ENCODE measurements around the gene BABAM2.
A peak's percentile ranks its signal among the peaks of the same experiment; 100 is the strongest.
"Not testable (repeated sequence)": the region's sequence is repeated elsewhere in the genome, so short reads cannot be mapped to it uniquely, and the experiment has no call there.

BABAM2 gene

GRCh38 chr2:27890146-27890923 is at the start of gene BABAM2, which contains the start of gene RBKS:
TSS of gene BABAM2 (plus strand) at chr2:27890729. CDS start at chr2:27894557, 3,828 bp downstream.
TSS of gene RBKS (minus strand) at chr2:27890387. CDS start at chr2:27890345, 42 bp downstream.
- peak; percentile 80 for DNase-seq (ENCODE audit: low read depth in 1 of 2, low spot score in 1 of 2)

- no peak for DNase-seq (ENCODE audit: low read depth in 1 of 2, low spot score in 1 of 2)
These were observed 47.6 kb upstream of the BABAM2 start for GRCh38 chr2:27842894-27843293.

GRCh38 chr2:27843992-27844391 is 46.5 kb upstream of the BABAM2 start:
- DNase-seq (ENCODE audit: low read depth in 1 of 2, low spot score in 1 of 2): no peak

GRCh38 chr2:27844821-27845255 is 45.7 kb upstream of the BABAM2 start:
- DNase-seq (ENCODE audit: low read depth in 1 of 2, low spot score in 1 of 2): no peak

DNA sequence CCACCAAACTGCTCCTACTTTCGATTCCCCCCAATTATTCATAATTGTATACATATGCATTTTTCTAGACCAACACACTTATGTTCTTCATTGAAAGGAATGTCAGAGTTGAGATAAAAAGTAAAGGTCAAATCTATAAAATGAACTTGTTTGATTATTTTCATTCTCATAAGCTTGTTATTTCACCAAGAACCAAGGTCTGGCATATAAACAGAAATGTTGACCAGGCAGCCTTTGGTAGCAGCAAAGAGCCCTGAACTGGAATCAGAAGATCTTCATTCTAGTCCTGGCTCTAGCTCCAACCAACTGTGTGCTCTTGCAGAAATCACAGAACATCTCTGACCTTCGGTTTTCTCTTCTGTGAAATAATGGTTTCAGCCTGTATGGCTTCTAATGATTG is 43.2 kb upstream of the BABAM2 start:
- DNase-seq (ENCODE audit: low read depth in 1 of 2, low spot score in 1 of 2): no peak

GRCh38 chr2:27849558-27850205 is 40.8 kb upstream of the BABAM2 start:
- no peak for DNase-seq (ENCODE audit: low read depth in 1 of 2, low spot score in 1 of 2)

- no peak for DNase-seq (ENCODE audit: low read depth in 1 of 2, low spot score in 1 of 2)
These were observed 37.8 kb upstream of the BABAM2 start for GRCh38 chr2:27852691-27853090.

GRCh38 chr2:27854229-27854862 is 36.2 kb upstream of the BABAM2 start:
- DNase-seq (ENCODE audit: low read depth in 1 of 2, low spot score in 1 of 2): no peak

DNA sequence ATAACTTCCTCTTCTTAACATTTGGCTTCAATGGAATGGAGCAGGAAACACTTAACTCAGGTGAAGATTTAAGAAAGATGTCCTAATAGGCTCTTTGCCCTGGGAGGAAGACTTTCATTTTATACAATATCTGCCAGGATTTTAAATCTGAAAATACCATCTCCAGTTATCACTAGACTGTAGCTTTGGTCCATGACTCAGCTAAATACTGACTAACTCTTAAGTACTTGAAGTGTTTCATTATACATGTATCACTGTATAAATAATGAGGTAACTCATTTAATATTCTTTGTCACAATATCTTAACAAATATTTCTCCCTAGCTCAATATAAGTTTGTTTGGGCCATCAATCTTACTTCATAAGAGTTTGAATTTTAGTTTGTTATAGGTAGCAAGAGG is 35.1 kb upstream of the BABAM2 start:
- no peak for DNase-seq (ENCODE audit: low read depth in 1 of 2, low spot score in 1 of 2)

GRCh38 chr2:27856386-27856785 is 34.1 kb upstream of the BABAM2 start:
- no peak for DNase-seq (ENCODE audit: low read depth in 1 of 2, low spot score in 1 of 2)

DNA sequence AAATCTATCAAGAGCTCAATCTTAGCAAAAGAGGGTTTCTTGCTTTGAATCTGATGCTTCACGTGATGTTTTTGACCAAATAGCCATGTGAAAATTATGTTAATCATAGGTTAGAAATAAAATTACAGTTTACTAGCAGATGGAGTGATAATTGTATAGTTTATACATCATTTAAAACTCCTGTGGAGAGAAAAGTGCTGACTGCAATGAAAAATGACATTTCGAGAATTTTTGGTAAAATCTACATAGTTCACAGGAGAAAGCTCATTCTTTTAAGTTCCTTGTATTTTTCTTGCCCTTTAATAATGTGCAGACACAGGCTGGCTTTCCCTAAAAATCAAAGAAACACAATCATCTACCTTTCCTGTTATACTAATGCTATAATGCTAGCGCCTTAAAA is 33.6 kb upstream of the BABAM2 start:
- DNase-seq (ENCODE audit: low read depth in 1 of 2, low spot score in 1 of 2): no peak

GRCh38 chr2:27857417-27858172 is 32.9 kb upstream of the BABAM2 start:
- peak in 1 of 2 donors; percentile 1 for DNase-seq (ENCODE audit: low read depth in 1 of 2, low spot score in 1 of 2)

DNA sequence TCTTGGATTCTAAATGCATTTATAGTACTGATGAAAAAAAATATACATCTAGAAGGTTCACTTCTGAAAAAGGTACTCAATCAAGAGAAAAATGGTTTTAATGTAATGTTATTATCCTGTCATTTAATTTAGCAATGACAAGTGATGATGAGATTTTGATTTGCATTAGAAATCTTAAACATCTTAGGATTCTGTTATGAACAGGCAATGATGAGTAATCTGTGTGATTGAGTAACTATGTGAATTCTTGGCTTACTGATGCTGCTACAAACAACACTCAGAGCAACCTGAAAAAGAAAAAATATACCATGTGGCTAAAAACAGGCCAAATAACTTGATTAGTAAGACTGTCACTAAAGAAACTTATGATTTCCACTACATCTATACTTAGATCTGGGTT is 30.4 kb upstream of the BABAM2 start:
- DNase-seq (ENCODE audit: low read depth in 1 of 2, low spot score in 1 of 2): no peak

- no peak for DNase-seq (ENCODE audit: low read depth in 1 of 2, low spot score in 1 of 2)
These were observed 27.4 kb upstream of the BABAM2 start for GRCh38 chr2:27863146-27863545.

- DNase-seq (ENCODE audit: low read depth in 1 of 2, low spot score in 1 of 2): not testable (repeated sequence)
These were observed 26.6 kb upstream of the BABAM2 start for GRCh38 chr2:27863955-27864354.

GRCh38 chr2:27866237-27866636 is 24.3 kb upstream of the BABAM2 start:
- no peak for DNase-seq (ENCODE audit: low read depth in 1 of 2, low spot score in 1 of 2)

DNA sequence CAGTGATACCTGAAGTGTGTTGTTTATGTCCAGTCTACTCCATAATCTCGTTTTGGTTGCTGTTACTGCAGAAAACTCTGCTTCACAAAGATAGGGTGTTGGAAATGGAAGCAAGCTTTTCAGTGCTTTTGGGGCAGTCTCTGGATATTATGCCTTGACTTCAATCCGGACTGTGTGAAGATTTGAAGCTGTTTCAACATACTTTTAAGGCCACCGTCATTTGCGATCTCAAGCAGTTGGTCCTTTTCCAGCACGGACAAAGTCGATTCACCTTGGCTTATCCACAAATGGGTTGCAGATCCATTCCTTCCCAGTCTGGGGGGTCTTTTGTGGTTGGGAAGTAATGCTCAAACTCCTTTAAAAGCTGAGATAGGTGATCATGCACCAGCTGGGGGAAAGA is 20.8 kb upstream of the BABAM2 start:
- no peak for DNase-seq (ENCODE audit: low read depth in 1 of 2, low spot score in 1 of 2)

- DNase-seq (ENCODE audit: low read depth in 1 of 2, low spot score in 1 of 2): no peak
These were observed 19.8 kb upstream of the BABAM2 start for GRCh38 chr2:27870724-27871123.

- DNase-seq (ENCODE audit: low read depth in 1 of 2, low spot score in 1 of 2): no peak
These were observed 18.7 kb upstream of the BABAM2 start for GRCh38 chr2:27871802-27872201.

DNA sequence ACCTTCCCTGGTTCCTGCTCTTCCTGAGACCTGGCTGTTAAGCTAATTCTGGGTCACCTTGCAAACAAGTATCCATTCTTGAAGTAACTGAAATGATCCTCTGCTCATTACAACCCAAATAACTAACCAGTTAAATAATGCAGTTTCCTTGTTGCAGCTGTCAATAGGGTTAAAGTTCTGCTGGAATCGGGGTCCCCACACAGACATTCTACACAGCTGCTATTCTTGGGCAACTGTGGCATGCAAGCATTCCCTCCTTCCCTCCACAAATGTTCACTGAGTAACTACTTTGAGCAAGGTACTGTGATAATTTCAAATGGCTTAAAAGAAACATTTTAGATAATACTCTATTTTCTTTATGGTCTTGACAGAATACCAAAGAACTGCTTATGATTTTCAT is 17.4 kb upstream of the BABAM2 start:
- no peak for DNase-seq (ENCODE audit: low read depth in 1 of 2, low spot score in 1 of 2)
